Middle frontal gyrus (tissue), 1 donor: ENCODE data around the gene RHOBTB1.
A peak's percentile ranks its signal among the peaks of the same experiment; 100 is the strongest.
"Not testable (repeated sequence)": the region's sequence is repeated elsewhere in the genome, so short reads cannot be mapped to it uniquely, and the experiment has no call there.

Experiments
- DNase-seq: peaks from one replicate; pipeline ENCODE4 v3.0.0-alpha.2; 2015; ENCODE audit warnings: low spot score; ENCODE audit errors: extremely low spot score

RHOBTB1 gene, protein sequence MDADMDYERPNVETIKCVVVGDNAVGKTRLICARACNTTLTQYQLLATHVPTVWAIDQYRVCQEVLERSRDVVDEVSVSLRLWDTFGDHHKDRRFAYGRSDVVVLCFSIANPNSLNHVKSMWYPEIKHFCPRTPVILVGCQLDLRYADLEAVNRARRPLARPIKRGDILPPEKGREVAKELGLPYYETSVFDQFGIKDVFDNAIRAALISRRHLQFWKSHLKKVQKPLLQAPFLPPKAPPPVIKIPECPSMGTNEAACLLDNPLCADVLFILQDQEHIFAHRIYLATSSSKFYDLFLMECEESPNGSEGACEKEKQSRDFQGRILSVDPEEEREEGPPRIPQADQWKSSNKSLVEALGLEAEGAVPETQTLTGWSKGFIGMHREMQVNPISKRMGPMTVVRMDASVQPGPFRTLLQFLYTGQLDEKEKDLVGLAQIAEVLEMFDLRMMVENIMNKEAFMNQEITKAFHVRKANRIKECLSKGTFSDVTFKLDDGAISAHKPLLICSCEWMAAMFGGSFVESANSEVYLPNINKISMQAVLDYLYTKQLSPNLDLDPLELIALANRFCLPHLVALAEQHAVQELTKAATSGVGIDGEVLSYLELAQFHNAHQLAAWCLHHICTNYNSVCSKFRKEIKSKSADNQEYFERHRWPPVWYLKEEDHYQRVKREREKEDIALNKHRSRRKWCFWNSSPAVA

GRCh38 chr10:60944058-60944909 is at the start of gene RHOBTB1:
Gene RHOBTB1, minus strand, starts transcription at chr10:60944185. Its CDS starts 32,643 bp downstream, at chr10:60911542.
- peak; percentile 56 for DNase-seq

DNA sequence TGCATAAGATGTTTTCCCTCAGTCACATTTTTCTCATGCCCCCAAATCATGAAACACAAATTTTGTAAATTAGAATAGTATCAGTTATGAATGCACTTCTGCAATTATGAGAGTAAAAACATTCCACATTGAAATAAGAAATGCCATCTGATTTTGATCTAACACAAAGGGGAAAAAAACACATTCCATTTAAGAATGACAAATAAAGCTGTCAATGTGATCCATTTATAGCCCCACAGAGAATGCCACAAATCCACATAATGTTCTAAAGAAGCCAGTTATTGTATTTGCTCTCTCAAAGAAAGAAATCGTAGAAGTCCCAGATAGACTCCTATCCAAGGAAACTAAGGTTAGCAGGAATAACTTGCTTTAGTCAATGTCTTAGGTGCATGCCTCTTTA is 48.7 kb upstream of the RHOBTB1 start:
- DNase-seq, result no peak

- no peak for DNase-seq
Measured at GRCh38 chr10:60990663-60991062, 46.7 kb upstream of the RHOBTB1 start.

GRCh38 chr10:60989400-60989876 is 45.5 kb upstream of the RHOBTB1 start:
- DNase-seq, result no peak

- no peak for DNase-seq
Measured at GRCh38 chr10:60986791-60987190, 42.8 kb upstream of the RHOBTB1 start.

- no peak for DNase-seq
Measured at GRCh38 chr10:60985951-60986350, 42.0 kb upstream of the RHOBTB1 start.

GRCh38 chr10:60980997-60981396 is 37.0 kb upstream of the RHOBTB1 start:
- DNase-seq, result no peak

GRCh38 chr10:60979667-60980104 is 35.7 kb upstream of the RHOBTB1 start:
- DNase-seq, result no peak

GRCh38 chr10:60978287-60979115 is 34.5 kb upstream of the RHOBTB1 start:
- no peak for DNase-seq

- no peak for DNase-seq
Measured at GRCh38 chr10:60977161-60978122, 33.5 kb upstream of the RHOBTB1 start.

DNA sequence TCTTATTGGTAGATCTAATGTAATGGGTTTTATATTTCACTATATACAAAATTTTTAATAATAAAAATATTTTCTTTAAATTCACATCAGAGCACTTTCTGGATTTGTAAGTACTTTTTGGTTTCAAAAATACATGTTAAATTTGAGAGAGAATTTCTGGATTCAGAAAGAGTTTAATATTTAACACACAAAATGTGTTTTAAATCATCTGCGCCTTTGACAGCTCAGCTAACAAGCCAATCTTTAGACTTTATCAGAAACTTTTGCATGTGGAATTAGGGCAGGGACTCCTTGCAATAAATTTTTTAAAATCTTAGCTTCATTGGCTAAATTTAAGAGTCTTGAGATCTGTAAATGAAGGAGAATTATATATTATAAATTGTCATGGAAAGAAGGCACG is 32.7 kb upstream of the RHOBTB1 start:
- DNase-seq, result no peak

GRCh38 chr10:60975716-60976115 is 31.7 kb upstream of the RHOBTB1 start:
- DNase-seq, result no peak

- DNase-seq, result no peak
Measured at GRCh38 chr10:60974463-60975149, 30.6 kb upstream of the RHOBTB1 start.

- DNase-seq, result no peak
Measured at GRCh38 chr10:60973086-60973485, 29.1 kb upstream of the RHOBTB1 start.

- not testable (repeated sequence) for DNase-seq
Measured at GRCh38 chr10:60972181-60972580, 28.2 kb upstream of the RHOBTB1 start.

DNA sequence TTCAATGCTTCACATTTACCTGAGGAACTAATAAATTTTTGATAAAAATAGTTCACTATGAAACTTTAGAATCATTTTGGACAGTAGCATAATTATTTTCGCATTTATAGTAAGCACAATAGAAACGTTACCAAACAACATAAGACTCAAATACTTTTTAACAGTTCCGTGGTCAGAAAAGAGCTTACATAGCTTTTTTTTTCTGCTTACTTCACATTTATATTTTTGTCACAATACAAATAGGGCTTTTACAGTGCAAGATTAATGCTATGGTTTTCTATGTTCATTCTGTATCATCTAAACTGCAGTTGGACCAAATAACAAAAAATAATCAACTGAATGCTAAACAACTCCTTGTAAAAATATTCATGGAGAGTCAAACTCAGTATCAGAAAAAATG is 26.5 kb upstream of the RHOBTB1 start:
- no peak for DNase-seq

DNA sequence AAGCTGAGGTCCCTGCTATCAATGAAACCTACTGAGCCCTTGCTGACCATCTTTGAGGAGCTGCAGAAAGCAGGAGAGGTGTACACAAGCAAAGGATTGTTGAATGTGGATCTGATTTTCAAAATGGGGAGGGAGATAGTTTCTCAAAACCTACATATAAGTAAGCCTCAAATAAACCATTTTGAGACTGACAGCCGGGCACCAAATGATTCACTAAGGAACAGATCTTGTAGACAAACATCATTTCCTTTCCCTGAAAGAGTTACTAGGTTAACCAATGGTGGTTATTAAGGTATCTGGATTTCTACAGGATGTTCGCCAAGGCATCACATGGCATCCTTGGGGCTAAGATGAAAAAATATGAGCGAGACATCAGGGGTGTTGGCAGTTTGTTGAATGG is 24.5 kb upstream of the RHOBTB1 start:
- DNase-seq, result no peak

DNA sequence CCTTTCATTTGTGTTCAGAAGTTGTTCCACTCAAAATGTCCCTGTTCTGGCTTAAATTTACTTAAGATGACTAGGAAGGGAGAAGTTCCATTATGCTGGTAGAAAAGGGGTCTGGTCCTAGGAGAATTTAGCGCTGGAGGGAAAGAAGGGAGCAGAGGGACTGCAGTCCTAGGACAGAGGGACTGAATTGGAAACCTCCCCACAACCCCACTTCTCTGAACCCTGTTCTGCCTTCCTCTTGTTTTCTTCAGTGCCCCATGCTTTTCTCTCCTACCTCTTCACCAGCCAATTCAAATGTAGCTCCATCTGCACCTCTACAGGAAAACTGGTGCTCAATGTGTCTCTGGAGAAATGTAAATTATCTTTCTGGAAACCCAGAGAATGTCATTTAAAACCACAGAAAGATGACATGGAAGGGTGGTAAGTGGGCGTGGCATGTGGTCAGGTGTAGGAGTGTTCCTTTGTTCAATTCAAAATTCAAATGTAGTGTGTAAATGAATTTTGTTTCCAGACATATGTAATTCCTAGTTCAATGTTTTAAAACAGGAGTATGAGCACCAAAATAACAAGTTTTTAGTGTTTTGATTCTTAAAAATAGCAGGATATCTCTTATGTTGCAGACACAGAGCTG is 24.0 kb upstream of the RHOBTB1 start:
- no peak for DNase-seq
